Measurements from ENCODE around the gene TOMT.

Gene TOMT

DNA sequence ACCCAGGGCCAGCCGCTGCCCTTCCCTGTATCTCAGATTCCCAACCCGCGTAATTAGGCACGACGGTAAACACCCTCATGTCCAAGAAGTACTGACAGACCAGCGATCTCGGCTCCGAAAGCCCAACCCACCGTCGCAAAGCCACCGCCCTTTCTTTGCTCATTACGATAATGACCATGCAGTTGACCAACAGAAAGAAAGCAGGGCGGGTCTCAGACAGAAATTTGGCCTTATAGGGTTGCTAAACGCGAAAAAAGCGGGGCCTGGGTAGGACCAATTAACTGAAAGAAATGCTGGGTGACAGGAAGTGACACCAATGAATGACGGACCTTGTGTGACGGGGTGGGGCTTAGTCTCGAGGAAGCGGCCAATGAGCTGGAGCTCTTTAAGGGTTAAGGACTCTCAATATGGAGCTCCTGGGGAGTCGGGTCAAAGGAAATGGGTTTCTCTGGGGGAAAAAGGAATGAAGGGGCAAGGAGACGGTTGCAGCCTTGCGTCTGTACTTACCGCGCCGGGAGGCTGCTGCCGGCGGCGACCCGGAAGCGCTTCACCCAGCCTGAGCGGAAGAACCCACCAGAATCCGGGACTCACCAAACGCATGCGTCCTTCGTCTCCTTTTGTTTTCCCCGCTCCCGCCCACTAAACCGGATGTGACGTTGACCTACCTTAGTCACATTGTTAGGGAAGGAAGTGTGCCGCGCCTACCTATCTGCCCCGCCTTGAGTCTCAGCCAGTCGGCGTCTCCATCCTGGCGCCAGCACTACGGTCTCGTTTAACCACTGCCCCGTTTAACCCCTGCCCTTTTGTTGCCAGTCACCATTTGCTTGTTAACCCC, 6.6 kb downstream of the TOMT start, which contains the start of gene ANAPC15:
Gene ANAPC15, minus strand, starts transcription at position 553 of the 835 bp plus-strand sequence. CDS start 1,419 bp downstream, outside the sequence.
- Histone ChIP-seq H3K79me2 (ENCODE audit: control insufficient read depth, insufficient read depth, low read length, poor library complexity) (peaks cover 3% of the 10 kb centered on the region), H2BK5ac (ENCODE audit: low read depth, low read length, poor library complexity) (peak within 1 kb of the TSS; percentile 93), H3K23ac (ENCODE audit: low read length) (no peak within 1 kb of the TSS), H3K14ac (ENCODE audit: low read length) (peak within 1 kb of the TSS; percentile 73), H3K9me3 (ENCODE audit: insufficient read depth, low read depth, low read length) (no peaks in the 10 kb centered on the region), H3K27ac (ENCODE audit: low read depth, low read length) (peak within 1 kb of the TSS; percentile 88), H4K12ac (ENCODE audit: low read depth, low read length) (peak within 1 kb of the TSS; percentile 69), H3K36me3 (ENCODE audit: control insufficient read depth in 1 of 2, insufficient read depth in 2 of 2, low read length in 2 of 2) (peaks cover 9 to 19% of the 10 kb centered on the region in 2 experiments), H4K8ac (ENCODE audit: low read depth, low read length) (peak within 1 kb of the TSS; percentile 90), H3K9ac (ENCODE audit: low read length) (peak within 1 kb of the TSS; percentile 99), H2AFZ (ENCODE audit: insufficient read depth, low read length, poor library complexity) (peak within 1 kb of the TSS; percentile 62), H3K18ac (ENCODE audit: low read length) (peak within 1 kb of the TSS; percentile 31), H3K27me3 (ENCODE audit: insufficient read depth, low read length) (no peaks in the 10 kb centered on the region), H3K4me3 (ENCODE audit: low read depth, low read length) (peak within 1 kb of the TSS; percentile 82), H3K4me1 (ENCODE audit: control insufficient read depth in 1 of 2, insufficient read depth in 2 of 2, low read length in 2 of 2) (peaks cover 4 to 9% of the 10 kb centered on the region in 2 experiments), H4K91ac (ENCODE audit: low read depth, low read length) (peak within 1 kb of the TSS; percentile 89), H2AK5ac (ENCODE audit: low read length) (peak within 1 kb of the TSS; percentile 56), H3K4ac (ENCODE audit: low read depth, low read length) (peak within 1 kb of the TSS; percentile 73), H3K4me2 (ENCODE audit: low read length) (peak within 1 kb of the TSS; percentile 88), H3K79me1 (ENCODE audit: low read length) (peaks cover 8% of the 10 kb centered on the region), H2BK120ac (ENCODE audit: insufficient read depth, low read length, poor library complexity) (peak within 1 kb of the TSS; percentile 83), H2BK12ac (ENCODE audit: low read length) (peak within 1 kb of the TSS; percentile 12)
- peak; percentile 100 for DNase-seq
- WGBS (ENCODE audit: extremely low coverage, insufficient coverage, insufficient read length): no CpG with 5 or more reads among the region's 49 CpGs

DNA sequence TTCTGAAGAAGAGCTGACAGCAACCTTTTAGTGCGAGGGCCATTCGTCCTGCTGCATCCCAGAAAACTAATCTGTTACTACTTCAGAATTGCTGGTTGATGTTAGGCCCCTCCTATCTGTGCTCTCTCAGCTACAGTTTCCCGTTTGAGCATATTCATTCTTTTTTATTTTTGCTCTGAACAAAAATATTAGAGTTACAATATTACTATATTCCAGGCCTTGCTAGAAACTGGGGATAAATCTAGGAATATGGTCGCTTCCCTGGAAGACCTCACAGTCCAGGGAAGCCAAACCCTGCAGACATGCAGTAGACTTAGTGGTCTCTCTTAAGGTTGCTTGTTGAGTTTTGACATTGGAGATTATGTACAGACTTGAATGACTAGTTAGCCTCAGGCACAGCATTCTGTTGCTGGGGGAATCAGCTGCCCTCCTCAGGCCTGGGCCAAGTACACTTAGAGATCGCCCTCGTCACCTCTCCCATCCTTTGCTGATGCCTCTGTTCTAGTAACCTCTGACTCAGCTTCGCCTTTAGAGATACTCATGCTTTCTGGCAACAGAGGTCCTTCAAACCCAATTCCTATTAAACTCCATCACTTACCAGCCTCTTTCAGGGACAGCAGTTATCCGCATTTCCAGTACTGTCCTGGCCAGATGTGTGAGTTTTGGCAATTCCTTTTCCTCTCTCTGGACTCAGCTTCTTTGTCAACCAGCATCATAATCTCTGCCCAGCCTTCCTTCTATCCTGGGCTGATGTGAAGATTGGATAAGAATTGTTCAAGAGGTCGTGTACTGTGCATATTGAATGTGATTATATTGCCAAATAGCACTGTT, 7.5 kb downstream of the TOMT start:
- H3K79me2 ChIP-seq (ENCODE audit: control insufficient read depth, insufficient read depth, low read length, poor library complexity): peaks cover 3% of the 10 kb centered on the region
- peak overlapping the region; percentile 60 for H4K91ac ChIP-seq (ENCODE audit: low read depth, low read length)
- H3K9me3 ChIP-seq (ENCODE audit: insufficient read depth, low read depth, low read length): no peaks in the 10 kb centered on the region

DNA sequence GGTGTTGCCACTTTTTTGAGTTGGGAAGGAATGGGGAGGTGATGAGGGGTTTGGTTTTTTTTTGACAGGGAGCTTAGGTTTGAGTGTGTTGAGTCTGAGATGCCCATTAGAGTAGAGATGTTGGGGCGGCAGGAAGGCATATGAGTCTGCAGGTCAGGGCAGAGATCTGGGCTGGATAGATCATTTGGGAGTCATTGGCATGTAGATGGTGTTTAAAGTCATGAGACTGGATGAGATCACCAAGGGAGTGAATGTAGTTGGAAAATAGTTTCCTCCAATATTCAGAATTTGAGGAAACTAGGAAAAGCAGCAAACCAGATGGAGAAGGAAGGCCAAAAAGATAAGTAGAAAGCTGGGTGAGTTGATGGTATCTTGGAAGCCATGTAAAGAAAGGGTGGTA, 8.8 kb downstream of the TOMT start:
- H3K27ac ChIP-seq (ENCODE audit: low read depth, low read length): no peak overlapping the region
- H3K4ac ChIP-seq (ENCODE audit: low read depth, low read length): no peak overlapping the region
- H3K4me2 ChIP-seq (ENCODE audit: low read length): no peak overlapping the region
- peaks cover 8% of the 10 kb centered on the region for H3K79me1 ChIP-seq (ENCODE audit: low read length)
- H3K9me3 ChIP-seq (ENCODE audit: insufficient read depth, low read depth, low read length): no peaks in the 10 kb centered on the region
- H3K9ac ChIP-seq (ENCODE audit: low read length): no peak overlapping the region
- H3K23ac ChIP-seq (ENCODE audit: low read length): no peak overlapping the region
- no peak overlapping the region for H2AFZ ChIP-seq (ENCODE audit: insufficient read depth, low read length, poor library complexity)
- H4K12ac ChIP-seq (ENCODE audit: low read depth, low read length): no peak overlapping the region
- H3K4me1 ChIP-seq (ENCODE audit: control insufficient read depth in 1 of 2, insufficient read depth in 2 of 2, low read length in 2 of 2): peaks cover 4 to 9% of the 10 kb centered on the region in 2 experiments
- no peak overlapping the region for H2AK5ac ChIP-seq (ENCODE audit: low read length)
- H4K8ac ChIP-seq (ENCODE audit: low read depth, low read length): no peak overlapping the region
- H3K79me2 ChIP-seq (ENCODE audit: control insufficient read depth, insufficient read depth, low read length, poor library complexity): peaks cover 3% of the 10 kb centered on the region
- no peak overlapping the region for H3K4me3 ChIP-seq (ENCODE audit: low read depth, low read length)
- no CpG with 5 or more reads among the region's 1 CpG for WGBS (ENCODE audit: extremely low coverage, insufficient coverage, insufficient read length)
- no peak for DNase-seq
- H2BK12ac ChIP-seq (ENCODE audit: low read length): no peak overlapping the region
- H2BK5ac ChIP-seq (ENCODE audit: low read depth, low read length, poor library complexity): no peak overlapping the region
- H3K14ac ChIP-seq (ENCODE audit: low read length): no peak overlapping the region
- peaks cover 2 to 8% of the 10 kb centered on the region in 2 experiments for H3K36me3 ChIP-seq (ENCODE audit: control insufficient read depth in 1 of 2, insufficient read depth in 2 of 2, low read length in 2 of 2)
- H3K18ac ChIP-seq (ENCODE audit: low read length): no peak overlapping the region
- no peak overlapping the region for H4K91ac ChIP-seq (ENCODE audit: low read depth, low read length)
- no peak overlapping the region for H2BK120ac ChIP-seq (ENCODE audit: insufficient read depth, low read length, poor library complexity)
- no peaks in the 10 kb centered on the region for H3K27me3 ChIP-seq (ENCODE audit: insufficient read depth, low read length)

More for the DNA sequence above, 7.5 kb downstream of the TOMT start:
- peak overlapping the region; percentile 80 for H4K8ac ChIP-seq (ENCODE audit: low read depth, low read length)
- H3K9ac ChIP-seq (ENCODE audit: low read length): peak overlapping the region; percentile 76
- peak overlapping the region; percentile 39 for H3K4ac ChIP-seq (ENCODE audit: low read depth, low read length)
- no peak overlapping the region for H3K23ac ChIP-seq (ENCODE audit: low read length)
- H4K12ac ChIP-seq (ENCODE audit: low read depth, low read length): peak overlapping the region; percentile 10
- H3K27me3 ChIP-seq (ENCODE audit: insufficient read depth, low read length): no peaks in the 10 kb centered on the region
- peak overlapping the region; percentile 80 for H3K27ac ChIP-seq (ENCODE audit: low read depth, low read length)
- no CpG with 5 or more reads among the region's 9 CpGs for WGBS (ENCODE audit: extremely low coverage, insufficient coverage, insufficient read length)
- peaks cover 8% of the 10 kb centered on the region for H3K79me1 ChIP-seq (ENCODE audit: low read length)
- H2BK12ac ChIP-seq (ENCODE audit: low read length): peak overlapping the region; percentile 12
- peak overlapping the region; percentile 1 for H2BK5ac ChIP-seq (ENCODE audit: low read depth, low read length, poor library complexity)
- H3K4me1 ChIP-seq (ENCODE audit: control insufficient read depth in 1 of 2, insufficient read depth in 2 of 2, low read length in 2 of 2): peaks cover 4 to 9% of the 10 kb centered on the region in 2 experiments
- H3K4me2 ChIP-seq (ENCODE audit: low read length): peak overlapping the region; percentile 81
- peak overlapping the region; percentile 26 for H2BK120ac ChIP-seq (ENCODE audit: insufficient read depth, low read length, poor library complexity)
- H3K14ac ChIP-seq (ENCODE audit: low read length): peak overlapping the region; percentile 27
- no peak overlapping the region for H2AFZ ChIP-seq (ENCODE audit: insufficient read depth, low read length, poor library complexity)
- H3K4me3 ChIP-seq (ENCODE audit: low read depth, low read length): peak overlapping the region; percentile 26
- H3K18ac ChIP-seq (ENCODE audit: low read length): no peak overlapping the region
- DNase-seq: peak; percentile 78 to 84
- H3K36me3 ChIP-seq (ENCODE audit: control insufficient read depth in 1 of 2, insufficient read depth in 2 of 2, low read length in 2 of 2): peaks cover 6 to 17% of the 10 kb centered on the region in 2 experiments
- H2AK5ac ChIP-seq (ENCODE audit: low read length): peak overlapping the region; percentile 7

DNA sequence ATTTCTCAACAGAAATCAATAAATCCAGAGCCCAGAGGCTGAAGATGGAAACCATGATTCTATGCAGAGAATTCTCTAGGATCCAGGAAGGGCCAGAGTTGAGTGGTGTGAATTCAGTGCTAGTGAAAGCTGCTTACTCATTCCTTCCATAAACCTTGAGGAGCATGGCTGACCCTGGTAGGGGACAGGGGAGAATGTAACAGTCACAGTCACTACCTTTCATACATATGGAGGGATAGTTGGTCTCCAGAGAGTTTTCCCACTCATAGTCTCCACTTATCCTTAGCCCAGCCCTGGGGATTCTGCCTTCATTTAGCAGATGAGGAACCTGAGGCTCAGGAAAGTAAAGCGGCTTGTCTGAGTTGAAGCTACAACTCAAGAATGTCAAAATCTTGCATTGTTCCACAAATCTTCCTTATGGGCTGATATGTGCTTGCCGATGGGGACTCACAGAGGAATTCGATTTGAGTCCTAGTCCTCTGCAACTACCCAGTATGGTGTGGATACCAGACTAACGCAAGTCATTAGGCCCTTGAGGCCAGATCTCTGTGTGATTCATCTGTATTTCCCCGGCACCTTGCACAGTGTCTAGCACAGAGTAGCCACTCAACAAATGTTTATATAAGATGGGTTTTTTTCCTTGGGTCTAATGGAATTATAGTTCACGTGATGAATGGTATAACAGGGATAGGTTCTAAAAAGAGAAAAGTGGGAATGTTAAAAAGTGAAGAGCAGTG, 10.5 kb downstream of the TOMT start:
- H3K4ac ChIP-seq (ENCODE audit: low read depth, low read length): no peak overlapping the region
- DNase-seq: no peak
- no peak overlapping the region for H3K4me3 ChIP-seq (ENCODE audit: low read depth, low read length)
- H4K91ac ChIP-seq (ENCODE audit: low read depth, low read length): no peak overlapping the region
- H3K27me3 ChIP-seq (ENCODE audit: insufficient read depth, low read length): no peaks in the 10 kb centered on the region
- no peak overlapping the region for H2BK12ac ChIP-seq (ENCODE audit: low read length)
- H2AFZ ChIP-seq (ENCODE audit: insufficient read depth, low read length, poor library complexity): no peak overlapping the region
- H2BK120ac ChIP-seq (ENCODE audit: insufficient read depth, low read length, poor library complexity): no peak overlapping the region
- H3K79me2 ChIP-seq (ENCODE audit: control insufficient read depth, insufficient read depth, low read length, poor library complexity): peaks cover 3% of the 10 kb centered on the region
- no peak overlapping the region for H2AK5ac ChIP-seq (ENCODE audit: low read length)
- H3K36me3 ChIP-seq (ENCODE audit: control insufficient read depth in 1 of 2, insufficient read depth in 2 of 2, low read length in 2 of 2): no peaks in the 10 kb centered on the region
- no peak overlapping the region for H3K27ac ChIP-seq (ENCODE audit: low read depth, low read length)
- H2BK5ac ChIP-seq (ENCODE audit: low read depth, low read length, poor library complexity): no peak overlapping the region
- no peak overlapping the region for H3K14ac ChIP-seq (ENCODE audit: low read length)
- H3K23ac ChIP-seq (ENCODE audit: low read length): no peak overlapping the region
- H3K18ac ChIP-seq (ENCODE audit: low read length): no peak overlapping the region
- no CpG with 5 or more reads among the region's 6 CpGs for WGBS (ENCODE audit: extremely low coverage, insufficient coverage, insufficient read length)
- H3K9ac ChIP-seq (ENCODE audit: low read length): no peak overlapping the region
- no peak overlapping the region for H4K12ac ChIP-seq (ENCODE audit: low read depth, low read length)
- H4K8ac ChIP-seq (ENCODE audit: low read depth, low read length): no peak overlapping the region
- H3K9me3 ChIP-seq (ENCODE audit: insufficient read depth, low read depth, low read length): no peaks in the 10 kb centered on the region
- peaks cover 4 to 9% of the 10 kb centered on the region in 2 experiments for H3K4me1 ChIP-seq (ENCODE audit: control insufficient read depth in 1 of 2, insufficient read depth in 2 of 2, low read length in 2 of 2)
- H3K79me1 ChIP-seq (ENCODE audit: low read length): peaks cover 8% of the 10 kb centered on the region
- no peak overlapping the region for H3K4me2 ChIP-seq (ENCODE audit: low read length)
